AG04450 (cell line): ENCODE data around the gene CIRBP. TPM values are rescaled to one million over a fixed set of nuclear protein-coding genes. Genes with fewer than 3 reads are reported as not detected.

Experiments used
- CTCF ChIA-PET: fragments of 300-600, 350-600 bp; formaldehyde crosslinking; extraction: SDS; loops from one replicate; lab custom pipeline; 2022; ENCODE audit warnings: antibody characterized with exemption, inconsistent platforms; lab: Charles Lee
- POLR2A ChIA-PET: fragments of 350-600 bp; formaldehyde crosslinking; extraction: SDS; loops from one replicate; lab custom pipeline; 2021; ENCODE audit warnings: antibody characterized with exemption, inconsistent platforms; lab: Yijun Ruan, JAX
- DNase-seq: peaks from one replicate; pipeline ENCODE4 v3.0.0-alpha.2; 2011; ENCODE audit warnings: low read depth, low spot score
- H3K27ac ChIP-seq: one replicate; pipeline ENCODE4 v1.5.1; 2012; ENCODE audit warnings: low read depth, low read length, control low read depth
- H3K27me3 ChIP-seq: one replicate; pipeline ENCODE4 v1.6.0; 2012; ENCODE audit warnings: low read length; ENCODE audit not compliant: control insufficient read depth, insufficient read depth
- H3K4me3 ChIP-seq: 2 replicates; pipeline ENCODE4 v1.5.1; 2011; ENCODE audit warnings: mild to moderate bottlenecking, low read depth, low read length, control low read depth
- H3K9me3 ChIP-seq: 2 replicates; pipeline ENCODE4 v1.5.1; 2012; ENCODE audit warnings: low read length; ENCODE audit not compliant: control insufficient read depth, insufficient read depth
- polyA plus RNA-seq: library from polyadenylated mRNA; depleted of rRNA; stranded (reverse); fragments of >200 nt; gene quantifications from 2 replicates; pipeline ENCODE4 v1.2.3, GENCODE V29; 2011
- TF ChIP-seq, protein P1 (sequence below): IDR thresholded peaks from 2 replicates; pipeline ENCODE4 v1.5.1; 2011; ENCODE audit warnings: low read depth, low read length, control low read depth, inconsistent platforms

Gene CIRBP
- polyA plus RNA-seq, 1 experiment = 269 TPM

DNA sequence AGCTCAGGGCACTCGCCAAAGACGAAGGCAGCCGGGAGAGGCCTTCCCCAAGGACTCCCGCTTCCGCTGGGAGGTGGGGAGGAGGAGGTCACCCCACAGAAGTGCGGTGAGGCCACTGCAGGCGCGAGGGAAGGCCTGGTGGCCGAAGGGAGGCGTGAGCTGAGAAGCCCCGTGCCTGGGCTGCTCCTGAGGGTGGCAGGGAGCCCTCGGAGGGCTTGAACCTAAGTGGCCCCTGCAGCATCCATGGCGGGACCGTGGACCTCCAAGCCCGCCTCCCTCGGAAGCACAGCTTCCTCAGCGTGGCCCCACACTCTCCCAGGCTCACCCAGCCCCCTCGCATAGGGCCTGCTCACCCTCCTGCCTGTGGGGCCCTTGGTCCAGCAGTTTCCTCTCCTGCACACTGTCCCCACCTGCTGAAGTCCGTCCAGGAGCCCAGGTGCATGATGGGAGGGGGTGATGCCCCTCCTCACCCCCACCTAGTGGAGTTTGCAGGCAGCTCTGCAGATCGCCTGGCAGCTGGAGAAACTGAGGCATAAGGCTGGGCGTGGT is 42.5 kb downstream of the CIRBP start:
- no peak for DNase-seq
- H3K27me3 ChIP-seq = peaks cover 20% of the 10 kb centered on the region
- H3K27ac ChIP-seq = no peak overlapping the region
- ChIA-PET CTCF (no interaction called here), POLR2A (interaction anchor here (1.0 kb wide), 1 partner anchor 20 kb away, joined by 3 read pairs; no protein-coding TSS in a partner anchor)
- no peak overlapping the region for H3K4me3 ChIP-seq
- TF ChIP-seq, protein P1, sequence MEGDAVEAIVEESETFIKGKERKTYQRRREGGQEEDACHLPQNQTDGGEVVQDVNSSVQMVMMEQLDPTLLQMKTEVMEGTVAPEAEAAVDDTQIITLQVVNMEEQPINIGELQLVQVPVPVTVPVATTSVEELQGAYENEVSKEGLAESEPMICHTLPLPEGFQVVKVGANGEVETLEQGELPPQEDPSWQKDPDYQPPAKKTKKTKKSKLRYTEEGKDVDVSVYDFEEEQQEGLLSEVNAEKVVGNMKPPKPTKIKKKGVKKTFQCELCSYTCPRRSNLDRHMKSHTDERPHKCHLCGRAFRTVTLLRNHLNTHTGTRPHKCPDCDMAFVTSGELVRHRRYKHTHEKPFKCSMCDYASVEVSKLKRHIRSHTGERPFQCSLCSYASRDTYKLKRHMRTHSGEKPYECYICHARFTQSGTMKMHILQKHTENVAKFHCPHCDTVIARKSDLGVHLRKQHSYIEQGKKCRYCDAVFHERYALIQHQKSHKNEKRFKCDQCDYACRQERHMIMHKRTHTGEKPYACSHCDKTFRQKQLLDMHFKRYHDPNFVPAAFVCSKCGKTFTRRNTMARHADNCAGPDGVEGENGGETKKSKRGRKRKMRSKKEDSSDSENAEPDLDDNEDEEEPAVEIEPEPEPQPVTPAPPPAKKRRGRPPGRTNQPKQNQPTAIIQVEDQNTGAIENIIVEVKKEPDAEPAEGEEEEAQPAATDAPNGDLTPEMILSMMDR = no peak
- H3K9me3 ChIP-seq = no peaks in the 10 kb centered on the region; the same call in 1 of the 2 replicates

DNA sequence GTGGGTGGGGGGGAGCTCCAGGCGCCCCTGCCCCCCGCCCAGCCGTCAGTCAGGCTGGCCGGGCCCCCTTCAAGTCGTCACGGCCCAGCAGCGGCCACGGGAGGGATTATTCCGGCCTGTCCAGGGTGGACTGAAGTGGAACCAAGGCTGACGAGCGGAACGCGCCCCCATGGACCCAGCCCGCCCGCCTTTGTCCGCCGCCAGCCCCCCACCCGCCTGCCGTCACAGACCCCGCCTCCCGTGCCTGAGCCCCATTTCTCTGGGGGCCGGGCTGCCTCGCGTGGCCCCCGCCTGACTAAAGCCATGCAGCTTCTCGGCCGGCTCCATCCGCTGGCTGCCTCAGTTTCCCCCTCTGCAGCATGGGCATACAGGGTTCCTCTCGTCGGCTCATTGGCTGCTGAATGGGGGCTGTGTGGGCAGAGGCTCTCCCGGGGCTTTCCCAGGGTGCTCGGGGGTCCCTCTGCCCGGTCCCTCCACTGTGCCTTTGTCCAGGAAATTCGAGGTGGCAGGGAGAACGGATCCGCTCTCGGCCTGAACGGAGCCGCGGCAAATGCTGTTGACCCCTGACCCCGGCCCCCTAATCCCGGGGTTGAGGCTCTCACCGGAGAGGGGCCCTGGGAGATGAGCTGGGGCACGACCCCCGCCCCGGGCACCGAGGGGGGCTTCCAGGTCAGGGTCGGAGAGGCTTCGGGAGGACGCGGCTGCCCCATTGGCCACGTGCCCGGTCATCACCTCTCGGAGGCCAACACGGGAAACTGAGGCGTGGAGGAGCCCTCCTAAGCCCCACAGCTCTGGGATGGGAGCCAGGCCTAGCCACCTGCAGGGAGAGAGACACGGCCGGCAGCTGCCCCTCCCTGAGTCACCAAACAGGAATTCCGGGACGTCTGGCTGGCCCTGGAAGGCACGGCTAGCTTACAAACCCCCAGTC is 43.9 kb downstream of the CIRBP start:
- ChIA-PET POLR2A (no interaction called here), CTCF (interaction anchor here (1.2 kb wide), 1 partner anchor 90 kb away, joined by 5 read pairs; no protein-coding TSS in a partner anchor)
- TF ChIP-seq, protein P1 = no peak
- DNase-seq = peak; percentile 16
- no peak overlapping the region for H3K4me3 ChIP-seq
- peaks cover 30% of the 10 kb centered on the region for H3K27me3 ChIP-seq
- H3K27ac ChIP-seq = no peak overlapping the region
- no peaks in the 10 kb centered on the region; the same call in 1 of the 2 replicates for H3K9me3 ChIP-seq

GRCh38 chr19:1313695-1314613 is 44.8 kb downstream of the CIRBP start:
- H3K27ac ChIP-seq = no peak overlapping the region
- TF ChIP-seq, protein P1 = no peak
- no peaks in the 10 kb centered on the region; the same call in 1 of the 2 replicates for H3K9me3 ChIP-seq
- H3K4me3 ChIP-seq = no peak overlapping the region
- H3K27me3 ChIP-seq = peaks cover 35% of the 10 kb centered on the region
- no peak for DNase-seq
- ChIA-PET CTCF (interaction anchor here (1.2 kb wide), 1 partner anchor 89 kb away, joined by 5 read pairs; no protein-coding TSS in a partner anchor), POLR2A (no interaction called here)

GRCh38 chr19:1315470-1316166 is 46.5 kb downstream of the CIRBP start:
- TF ChIP-seq, protein P1 = peak; percentile 59
- DNase-seq = no peak
- no peaks in the 10 kb centered on the region; the same call in 1 of the 2 replicates for H3K9me3 ChIP-seq
- H3K4me3 ChIP-seq = no peak overlapping the region
- ChIA-PET POLR2A (no interaction called here), CTCF (interaction anchor here (0.5 to 1.9 kb wide), 5 partner anchors 9 to 181 kb away, joined by 3 to 8 read pairs (median 3); no protein-coding TSS in a partner anchor)
- H3K27ac ChIP-seq = no peak overlapping the region
- H3K27me3 ChIP-seq = peaks cover 31% of the 10 kb centered on the region
